22Rv1 (cell line): ENCODE measurements around the gene SATB1.
"Not testable (repeated sequence)": the region's sequence is repeated elsewhere in the genome, so short reads cannot be mapped to it uniquely, and the experiment has no call there.

Source experiments
- H3K27ac ChIP-seq: fragments of 450-650 bp; 2 replicates; pipeline ENCODE4 v1.5.1; 2017
- ZFX ChIP-seq: fragments of 450-650 bp; IDR thresholded peaks from 2 replicates; pipeline ENCODE4 v1.6.1; 2017; ENCODE audit warnings: antibody characterized with exemption, borderline replicate concordance
- TF ChIP-seq, protein P1 (sequence below): fragments of 450-650 bp; IDR thresholded peaks from 2 replicates; pipeline ENCODE4 v1.5.1; 2017; ENCODE audit warnings: mild to moderate bottlenecking

Gene SATB1

DNA sequence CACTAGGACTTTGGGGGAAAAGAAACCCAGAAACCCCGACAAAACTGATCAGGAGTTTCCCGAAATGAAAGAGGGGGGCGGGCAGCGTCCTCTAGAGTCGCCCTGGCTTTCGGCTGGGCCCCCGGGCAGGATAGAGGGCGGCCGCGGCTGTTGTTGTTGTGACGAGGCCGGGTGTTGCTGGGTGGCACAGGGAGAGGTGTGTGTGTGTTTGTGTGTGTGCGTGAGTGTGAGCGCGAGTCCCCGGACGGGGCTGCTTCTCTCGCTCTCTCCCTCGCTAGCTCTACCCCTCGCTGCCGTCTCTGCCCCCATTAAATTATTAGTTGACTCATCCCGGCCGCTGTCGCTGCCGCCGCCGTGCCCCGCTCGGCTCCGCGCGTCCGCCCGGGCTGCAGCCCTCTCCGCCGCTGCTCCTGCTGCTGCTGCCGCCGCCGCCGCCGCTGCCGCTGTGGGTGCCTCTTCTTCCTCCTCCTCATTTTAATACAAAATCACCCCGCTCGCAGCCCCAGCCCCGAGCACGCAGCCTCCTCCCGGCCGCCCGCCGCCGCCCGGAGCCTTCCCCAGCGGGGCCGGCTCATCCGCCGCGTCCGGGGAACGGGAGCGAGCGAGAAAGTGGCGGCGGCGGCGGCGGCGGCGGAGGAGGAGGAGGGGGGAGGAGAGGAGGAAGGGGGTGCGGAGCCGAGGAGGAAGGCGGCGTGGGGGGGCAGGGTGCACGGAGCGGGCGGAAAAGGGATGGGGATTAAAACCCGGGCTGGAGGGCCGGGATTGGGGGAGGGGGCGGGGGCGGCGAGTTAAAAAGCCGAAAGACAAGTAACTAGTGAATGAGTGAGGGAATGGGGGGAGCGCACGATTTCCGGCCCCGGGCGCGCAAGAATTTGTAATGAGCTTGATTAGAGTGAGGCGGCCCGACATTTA, at the start of gene SATB1:
TSS of gene SATB1 (minus strand) at position 611 of the 912 bp plus-strand sequence. CDS start 4,372 bp downstream, outside the sequence.
- no peak for TF ChIP-seq ZFX
- TF ChIP-seq, protein P1, sequence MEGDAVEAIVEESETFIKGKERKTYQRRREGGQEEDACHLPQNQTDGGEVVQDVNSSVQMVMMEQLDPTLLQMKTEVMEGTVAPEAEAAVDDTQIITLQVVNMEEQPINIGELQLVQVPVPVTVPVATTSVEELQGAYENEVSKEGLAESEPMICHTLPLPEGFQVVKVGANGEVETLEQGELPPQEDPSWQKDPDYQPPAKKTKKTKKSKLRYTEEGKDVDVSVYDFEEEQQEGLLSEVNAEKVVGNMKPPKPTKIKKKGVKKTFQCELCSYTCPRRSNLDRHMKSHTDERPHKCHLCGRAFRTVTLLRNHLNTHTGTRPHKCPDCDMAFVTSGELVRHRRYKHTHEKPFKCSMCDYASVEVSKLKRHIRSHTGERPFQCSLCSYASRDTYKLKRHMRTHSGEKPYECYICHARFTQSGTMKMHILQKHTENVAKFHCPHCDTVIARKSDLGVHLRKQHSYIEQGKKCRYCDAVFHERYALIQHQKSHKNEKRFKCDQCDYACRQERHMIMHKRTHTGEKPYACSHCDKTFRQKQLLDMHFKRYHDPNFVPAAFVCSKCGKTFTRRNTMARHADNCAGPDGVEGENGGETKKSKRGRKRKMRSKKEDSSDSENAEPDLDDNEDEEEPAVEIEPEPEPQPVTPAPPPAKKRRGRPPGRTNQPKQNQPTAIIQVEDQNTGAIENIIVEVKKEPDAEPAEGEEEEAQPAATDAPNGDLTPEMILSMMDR: no peak
- 0 out of 2 replicates have a peak within 1 kb of the TSS, but pooled peaks have one; percentile 29 for H3K27ac ChIP-seq

DNA sequence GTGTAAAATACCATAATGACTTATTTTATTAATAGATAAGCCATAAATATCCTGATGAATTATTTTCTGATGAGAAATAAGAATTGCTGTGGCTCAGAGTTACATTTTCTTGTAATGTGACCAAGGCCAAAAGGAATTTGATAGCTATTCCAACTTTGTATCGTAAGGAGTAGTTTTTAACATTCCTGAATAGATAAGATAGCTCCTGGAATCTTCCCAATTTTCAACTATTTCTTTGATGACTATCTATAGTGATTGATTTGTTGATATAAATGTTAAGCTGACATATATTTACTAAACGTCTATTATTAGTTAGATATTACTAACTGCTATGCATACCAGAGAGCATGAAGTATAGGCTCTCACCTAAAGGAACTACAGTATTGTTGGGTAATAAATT, 49.1 kb upstream of the SATB1 start:
- TF ChIP-seq, protein P1: no peak
- no peak for TF ChIP-seq ZFX

DNA sequence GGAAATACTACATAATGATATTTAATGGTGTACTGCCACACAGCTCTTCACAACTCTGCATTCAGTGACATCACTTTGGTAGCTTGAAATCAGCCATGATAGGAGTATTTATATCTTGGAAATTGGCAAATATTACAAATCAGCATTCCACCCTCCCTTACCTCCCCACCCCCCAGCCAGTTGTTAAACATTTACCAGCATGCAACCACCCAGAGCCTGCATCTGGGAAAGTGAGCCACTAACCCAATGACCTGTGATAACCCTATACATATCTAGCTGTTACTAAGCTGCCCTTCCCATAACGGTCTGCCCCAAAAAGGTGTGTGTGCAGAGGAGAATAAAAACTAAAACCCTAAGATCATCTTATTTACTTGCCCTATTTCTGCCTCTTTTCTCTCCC, 44.6 kb upstream of the SATB1 start:
- H3K27ac ChIP-seq: no peak overlapping the region
- TF ChIP-seq, protein P1: no peak
- no peak for TF ChIP-seq ZFX

More for the DNA sequence above, 49.1 kb upstream of the SATB1 start:
- H3K27ac ChIP-seq: no peak overlapping the region

DNA sequence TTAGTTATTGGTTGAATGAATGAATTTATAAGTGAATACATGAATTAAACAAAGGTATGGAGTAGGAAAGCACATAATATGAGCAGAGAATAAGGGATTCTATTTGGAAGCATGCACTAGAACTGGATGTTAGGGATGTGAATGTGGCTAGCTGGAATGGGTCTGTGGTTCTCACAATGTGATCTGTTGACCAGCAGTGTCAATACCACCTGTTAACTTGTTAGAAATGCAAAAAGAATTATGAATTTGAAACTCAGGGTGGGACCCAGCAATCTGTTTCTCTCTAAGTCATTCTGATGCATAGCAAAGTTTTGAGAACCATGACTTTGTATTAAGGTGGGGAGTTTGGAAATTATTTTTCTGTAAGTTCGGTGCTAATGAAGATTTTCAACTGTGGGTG, 41.0 kb upstream of the SATB1 start:
- no peak overlapping the region for H3K27ac ChIP-seq
- TF ChIP-seq ZFX: no peak
- TF ChIP-seq, protein P1: no peak

DNA sequence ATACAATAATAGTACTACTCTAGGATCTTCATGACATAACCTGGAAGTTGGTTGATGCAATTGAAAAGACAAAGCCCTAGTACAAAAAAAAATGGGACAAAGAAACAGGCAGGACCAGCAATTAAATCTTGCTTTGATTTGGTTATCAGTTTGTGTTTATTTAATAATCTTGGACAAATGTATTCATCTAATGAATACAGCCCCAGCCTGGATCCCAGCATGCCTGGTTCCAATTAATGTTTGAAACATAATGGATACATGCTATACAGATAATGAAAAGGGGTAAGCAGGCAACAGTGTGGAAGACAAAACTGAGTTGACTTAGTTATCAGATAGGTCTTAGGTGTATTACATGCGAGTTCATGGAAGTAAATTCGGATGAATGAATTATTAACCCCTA, 29.6 kb upstream of the SATB1 start:
- TF ChIP-seq ZFX: no peak
- TF ChIP-seq, protein P1: no peak

DNA sequence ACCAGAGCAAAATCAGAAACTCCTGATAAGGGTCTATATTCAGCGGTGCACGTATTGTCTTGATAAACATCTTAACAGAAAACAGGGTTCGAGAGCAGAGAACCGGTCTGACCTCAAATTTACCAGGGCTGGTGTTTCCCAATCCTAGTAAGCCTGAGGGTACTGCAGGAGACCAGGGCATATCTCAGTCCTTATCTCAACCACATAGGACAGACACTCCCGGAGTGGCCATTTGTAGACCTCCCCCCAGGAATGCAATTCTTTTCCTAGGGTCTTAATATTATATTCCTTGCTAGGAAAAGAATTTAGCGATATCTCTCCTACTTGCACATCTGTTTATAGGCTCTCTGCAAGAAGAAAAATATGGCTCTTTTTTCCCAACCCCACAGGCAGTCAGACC, 24.5 kb upstream of the SATB1 start:
- H3K27ac ChIP-seq: not testable (repeated sequence)

More for the DNA sequence above, 29.6 kb upstream of the SATB1 start:
- no peak overlapping the region for H3K27ac ChIP-seq

DNA sequence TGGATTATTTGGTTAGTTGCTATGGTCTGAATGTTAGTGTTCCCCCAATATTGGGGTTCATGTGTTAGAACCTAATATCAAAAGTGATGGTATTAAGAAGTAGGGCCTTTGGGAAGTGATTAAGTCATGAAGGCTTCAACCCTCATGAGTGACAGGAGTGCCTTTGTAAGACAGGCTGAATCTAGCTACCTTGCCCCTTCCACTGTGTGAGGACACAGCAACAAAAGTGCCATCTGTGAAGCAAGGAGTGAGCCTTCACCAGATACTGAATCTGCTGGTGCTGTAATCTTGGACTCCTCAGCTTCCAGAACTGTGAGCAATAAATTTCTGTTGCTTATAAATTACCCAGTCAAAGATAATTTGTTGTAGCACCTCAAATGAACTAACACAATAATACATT, 22.6 kb upstream of the SATB1 start:
- no peak overlapping the region for H3K27ac ChIP-seq
- TF ChIP-seq ZFX: no peak
- TF ChIP-seq, protein P1: no peak
